ENCODE data around the gene NBAS.

- no peak for TF ChIP-seq CTCF (IDR thresholded peaks at IDR 0.05)
- no peak for TF ChIP-seq POLR2A (IDR thresholded peaks at IDR 0.05)
These were observed 5.4 kb downstream of the NBAS start for GRCh38 chr2:15555760-15556193.

All from esophagus squamous epithelium (tissue), 4 donors.